ENCODE measurements around the gene ACCS. TPM values are rescaled to one million over a fixed set of nuclear protein-coding genes. Genes with fewer than 3 reads are reported as not detected.

ACCS gene, protein sequence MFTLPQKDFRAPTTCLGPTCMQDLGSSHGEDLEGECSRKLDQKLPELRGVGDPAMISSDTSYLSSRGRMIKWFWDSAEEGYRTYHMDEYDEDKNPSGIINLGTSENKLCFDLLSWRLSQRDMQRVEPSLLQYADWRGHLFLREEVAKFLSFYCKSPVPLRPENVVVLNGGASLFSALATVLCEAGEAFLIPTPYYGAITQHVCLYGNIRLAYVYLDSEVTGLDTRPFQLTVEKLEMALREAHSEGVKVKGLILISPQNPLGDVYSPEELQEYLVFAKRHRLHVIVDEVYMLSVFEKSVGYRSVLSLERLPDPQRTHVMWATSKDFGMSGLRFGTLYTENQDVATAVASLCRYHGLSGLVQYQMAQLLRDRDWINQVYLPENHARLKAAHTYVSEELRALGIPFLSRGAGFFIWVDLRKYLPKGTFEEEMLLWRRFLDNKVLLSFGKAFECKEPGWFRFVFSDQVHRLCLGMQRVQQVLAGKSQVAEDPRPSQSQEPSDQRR
- total RNA-seq = 3.1 and 3.7 TPM in 2 replicates

DNA sequence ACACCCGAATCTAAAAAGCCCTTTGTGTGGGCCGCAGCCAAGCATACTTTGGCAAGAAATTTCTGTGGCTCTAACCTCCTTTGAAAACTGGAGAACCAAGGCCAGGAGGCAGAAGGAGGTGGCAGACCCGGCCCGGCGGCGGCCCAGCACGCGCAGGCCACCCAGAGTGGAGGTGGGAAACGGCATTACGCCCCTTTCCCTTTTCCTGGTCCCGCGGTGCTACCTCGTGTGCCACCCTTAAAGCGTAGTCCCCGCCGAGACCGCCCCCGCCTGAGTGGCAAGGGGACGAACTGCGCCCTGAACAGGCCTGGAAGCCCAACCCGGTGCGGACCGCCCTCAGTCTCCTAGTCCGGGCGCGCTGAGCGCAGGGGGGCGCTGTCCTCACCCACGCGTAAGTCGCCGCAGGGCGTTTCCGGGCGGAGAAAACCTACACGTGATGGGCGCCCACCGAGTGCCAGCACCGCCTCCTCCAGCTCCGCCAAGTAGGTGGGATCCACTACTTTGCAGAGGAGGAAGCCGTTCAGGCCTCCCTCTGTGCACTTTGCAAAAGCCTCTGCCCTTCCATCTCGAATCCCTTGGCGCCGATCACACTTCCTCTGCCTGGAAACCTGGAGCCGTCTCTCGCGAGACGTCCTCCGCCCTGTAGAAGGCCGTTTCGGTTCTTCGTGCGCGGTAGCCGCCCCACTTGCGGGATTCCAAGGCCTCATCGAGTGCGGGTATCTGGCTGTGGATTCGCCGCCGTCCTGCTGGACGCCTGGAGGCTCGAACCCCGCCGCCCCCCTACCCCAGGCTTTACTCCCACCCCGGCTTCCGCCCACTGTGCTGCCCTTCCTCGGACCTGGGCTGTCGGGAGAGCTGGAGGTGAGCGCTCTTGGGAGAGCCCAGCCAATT, at the start of gene ACCS:
Gene ACCS, plus strand, starts transcription at position 430 of the 891 bp plus-strand sequence. CDS start 1,358 bp downstream, outside the sequence.

DNA sequence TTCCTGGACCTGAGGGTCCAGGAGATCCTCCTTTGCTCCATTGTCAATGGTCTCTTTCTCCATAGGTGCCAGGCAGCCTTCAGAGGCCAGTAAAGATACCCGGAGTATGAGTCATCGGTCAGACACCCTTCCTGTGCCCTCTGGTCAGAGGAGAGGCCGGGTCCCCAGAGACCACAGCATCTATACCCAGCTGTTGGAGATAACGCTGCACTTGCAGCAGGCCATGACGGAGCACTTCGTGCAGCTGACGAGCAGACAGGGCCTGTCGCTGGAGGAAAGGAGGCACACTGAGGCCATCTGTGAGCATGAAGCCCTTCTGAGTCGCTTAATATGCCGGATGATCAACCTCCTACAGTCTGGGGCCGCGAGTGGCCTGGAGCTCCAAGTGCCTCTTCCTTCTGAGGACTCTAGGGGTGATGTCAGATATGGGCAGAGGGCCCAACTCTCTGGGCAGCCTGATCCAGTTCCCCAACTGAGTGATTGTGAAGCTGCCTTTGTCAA, 18.1 kb upstream of the ACCS start, which contains the start of gene ACCSL:
Gene ACCSL, plus strand, starts transcription at position 51 of the 501 bp plus-strand sequence. Its CDS starts 56 bp downstream, at position 107.

DNA sequence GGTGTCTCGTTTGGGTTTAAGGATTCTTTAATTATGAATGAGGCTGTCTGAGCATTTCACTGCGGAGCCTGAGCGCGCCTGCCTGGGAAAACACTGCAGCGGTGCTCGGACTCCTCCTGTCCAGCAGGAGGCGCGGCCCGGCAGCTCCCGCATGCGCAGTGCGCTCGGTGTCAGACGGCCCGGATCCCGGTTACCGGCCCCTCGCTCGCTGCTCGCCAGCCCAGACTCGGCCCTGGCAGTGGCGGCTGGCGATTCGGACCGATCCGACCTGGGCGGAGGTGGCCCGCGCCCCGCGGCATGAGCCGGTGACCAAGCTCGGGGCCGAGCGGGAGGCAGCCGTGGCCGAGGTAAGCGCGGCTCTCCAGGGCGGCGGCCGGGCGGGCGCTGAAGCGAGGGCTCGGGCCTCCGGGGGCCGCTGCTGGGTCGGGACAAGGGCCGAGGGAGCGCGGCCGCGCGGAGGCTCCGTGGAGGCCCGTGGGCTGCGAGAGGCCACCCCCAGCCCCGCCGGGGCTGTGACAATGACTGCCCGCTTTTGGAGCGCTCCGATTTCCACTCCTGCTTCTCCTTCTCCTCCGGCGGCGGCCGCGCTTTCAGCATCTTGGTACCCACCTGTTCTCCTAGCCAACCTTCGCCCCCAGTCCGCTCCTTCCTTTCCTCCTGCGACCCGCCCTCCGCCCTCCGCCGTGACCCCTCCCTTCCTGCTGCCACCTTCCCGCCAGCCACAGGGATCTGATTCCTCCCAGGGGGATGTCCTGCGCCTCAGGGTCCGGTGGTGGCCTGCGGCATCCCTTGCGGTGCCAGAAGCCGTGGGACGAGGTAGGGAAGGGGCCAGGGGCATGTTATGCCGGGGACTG, 29.7 kb downstream of the ACCS start, which contains the start of gene EXT2:
Gene EXT2, plus strand, starts transcription at position 173 of the 854 bp plus-strand sequence. CDS start 12,035 bp downstream, outside the sequence.

Other genes starting within 250 kb of the ACCS start
- gene ALKBH3, start 185.4 kb upstream of the ACCS start, total RNA-seq = 33.1 and 48.6 TPM in 2 replicates
- 0.45 and 1.3 TPM in 2 replicates for gene C11orf96, start 123.6 kb upstream of the ACCS start, total RNA-seq
- gene ACCSL, start 18.3 kb upstream of the ACCS start, total RNA-seq = 0.45 TPM in 1 of 2 replicates, not detected in the other
- 102 and 109 TPM in 2 replicates for gene EXT2, start 29.4 kb downstream of the ACCS start, total RNA-seq
- gene ALX4, start 243.9 kb downstream of the ACCS start, total RNA-seq = not detected in 2 replicates

Measured in bronchus fibroblast of lung (primary cell).